GM18870 (cell line): ENCODE data around the gene GORAB.
A peak's percentile ranks its signal among the peaks of the same experiment; 100 is the strongest.

Source experiments
- ATAC-seq: cut with Tn5 transposase; IDR thresholded peaks from one replicate; pipeline ENCODE4 v1.9.1; 2021; ENCODE audit warnings: moderate library complexity; ENCODE audit not compliant: unreplicated experiment

Gene GORAB, protein sequence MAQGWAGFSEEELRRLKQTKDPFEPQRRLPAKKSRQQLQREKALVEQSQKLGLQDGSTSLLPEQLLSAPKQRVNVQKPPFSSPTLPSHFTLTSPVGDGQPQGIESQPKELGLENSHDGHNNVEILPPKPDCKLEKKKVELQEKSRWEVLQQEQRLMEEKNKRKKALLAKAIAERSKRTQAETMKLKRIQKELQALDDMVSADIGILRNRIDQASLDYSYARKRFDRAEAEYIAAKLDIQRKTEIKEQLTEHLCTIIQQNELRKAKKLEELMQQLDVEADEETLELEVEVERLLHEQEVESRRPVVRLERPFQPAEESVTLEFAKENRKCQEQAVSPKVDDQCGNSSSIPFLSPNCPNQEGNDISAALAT

DNA sequence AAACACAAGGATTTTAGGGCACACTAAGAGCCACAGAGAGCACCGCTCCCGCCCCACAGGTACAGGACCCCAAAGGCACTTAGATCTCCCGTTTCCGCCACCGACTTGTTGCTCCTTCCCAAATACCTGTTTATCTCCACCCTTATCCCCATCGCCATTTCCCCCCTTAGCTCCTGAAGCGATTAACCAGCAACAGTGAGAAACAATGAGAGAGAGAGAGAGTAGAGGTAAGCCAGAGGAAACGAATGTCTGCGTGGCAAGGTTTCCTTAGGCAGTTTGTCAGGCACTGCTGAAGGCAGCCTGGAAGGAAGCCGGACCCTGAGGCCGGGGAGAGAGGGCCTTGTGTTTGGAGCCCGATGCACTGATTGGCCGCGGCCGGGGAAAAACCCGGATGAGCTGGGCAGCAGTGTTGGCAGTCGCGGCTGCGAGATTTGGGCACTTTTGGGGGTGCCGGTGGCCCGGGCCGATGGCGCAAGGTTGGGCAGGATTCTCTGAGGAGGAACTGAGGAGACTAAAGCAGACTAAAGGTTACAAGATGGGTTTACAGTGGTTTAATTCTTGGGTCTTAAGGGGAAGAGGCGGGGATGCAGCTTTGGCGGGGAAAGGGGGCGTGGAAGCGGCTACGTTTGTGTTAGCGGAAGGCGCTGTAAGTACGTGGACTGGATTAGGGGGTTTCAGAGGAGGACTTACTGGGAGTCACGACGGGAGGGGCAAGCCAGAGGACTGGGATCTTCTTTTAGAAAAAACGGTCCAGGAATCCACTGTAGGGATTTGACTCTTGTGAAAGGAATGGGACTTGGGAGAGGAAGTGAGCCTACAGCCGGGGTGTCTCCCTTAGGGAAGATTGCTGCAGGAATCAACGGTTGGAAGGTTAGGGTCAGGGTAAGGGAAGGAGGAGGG is at the start of gene GORAB:
GORAB (plus strand) TSS at position 409 of the 900 bp plus-strand sequence; CDS start at position 467, 58 bp downstream.
- ATAC-seq = peak; percentile 91

DNA sequence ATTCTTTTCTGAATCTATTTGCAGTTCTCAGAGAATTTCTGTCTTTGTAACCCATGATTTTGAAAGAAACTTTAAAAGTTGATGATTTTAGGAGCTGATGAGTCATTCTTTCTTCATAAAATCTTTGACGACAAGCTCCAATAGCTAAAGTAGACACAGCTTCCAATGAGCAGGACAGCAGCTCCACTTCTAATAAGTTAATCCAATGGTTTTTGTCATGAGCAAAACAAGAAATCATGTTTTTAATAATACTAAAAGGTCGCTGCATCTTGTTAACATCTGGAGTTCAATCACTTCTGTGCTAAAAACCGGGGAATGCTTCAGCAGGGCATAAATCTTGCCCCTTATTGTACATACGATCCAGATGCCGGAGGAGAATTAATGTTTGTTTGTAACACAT is 48.9 kb upstream of the GORAB start:
- ATAC-seq = no peak

DNA sequence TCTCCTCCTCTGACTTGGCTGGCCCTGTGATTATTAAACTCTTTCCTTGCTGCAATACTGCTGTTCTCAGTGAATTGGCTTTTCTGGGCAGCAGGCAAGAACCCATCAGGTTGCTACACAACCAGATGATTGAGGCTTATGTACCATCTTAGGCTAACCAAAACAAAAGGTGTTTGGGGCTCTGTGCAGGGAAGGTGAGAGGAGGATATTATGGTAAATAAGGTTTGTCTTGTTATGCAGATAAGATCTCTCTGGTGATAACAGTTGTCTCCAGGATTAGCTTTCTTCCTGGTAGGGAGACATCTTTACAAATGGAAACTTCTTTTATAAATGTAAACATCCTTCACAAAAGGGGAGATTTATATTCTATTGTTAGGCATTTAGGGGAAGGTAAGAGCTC is 44.5 kb upstream of the GORAB start:
- ATAC-seq = no peak

DNA sequence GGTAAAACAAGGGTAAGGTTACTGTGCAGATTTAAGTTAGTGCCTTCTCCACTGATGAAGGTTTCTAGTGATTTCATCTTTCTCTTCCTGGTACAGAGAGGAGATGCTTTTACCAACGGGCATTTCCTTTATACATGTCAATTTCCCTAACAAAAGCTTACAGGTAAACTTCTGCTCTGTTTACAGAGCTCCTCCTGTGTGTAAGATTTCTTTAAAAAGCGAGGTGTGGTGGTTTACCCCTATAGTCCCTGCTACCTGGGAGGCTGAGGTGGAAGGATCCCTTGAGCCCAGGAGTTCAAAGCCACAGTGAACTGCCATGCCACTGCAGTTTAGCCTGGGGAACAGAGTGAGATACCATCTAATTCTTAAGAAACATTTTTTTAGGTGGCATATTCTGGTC is 40.7 kb upstream of the GORAB start:
- no peak for ATAC-seq

DNA sequence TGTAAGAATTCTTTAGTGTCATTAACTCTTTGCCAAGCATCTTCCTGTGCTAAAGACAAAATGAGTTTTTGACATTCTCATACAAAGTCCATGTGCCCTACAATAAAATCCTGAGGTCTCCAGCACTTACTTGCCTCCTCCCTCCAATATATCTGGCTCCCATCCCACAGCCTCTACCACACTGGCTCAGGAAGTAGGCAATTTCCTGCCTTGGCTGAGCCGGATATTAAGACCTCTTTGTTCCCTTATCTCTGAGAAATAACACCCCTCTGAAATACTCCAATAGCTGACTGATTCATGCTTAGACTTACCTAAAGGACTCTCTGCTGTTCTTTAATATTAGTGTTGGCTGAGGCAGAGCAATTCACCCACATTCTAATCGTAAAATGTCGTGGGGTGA is 37.6 kb upstream of the GORAB start:
- no peak for ATAC-seq

DNA sequence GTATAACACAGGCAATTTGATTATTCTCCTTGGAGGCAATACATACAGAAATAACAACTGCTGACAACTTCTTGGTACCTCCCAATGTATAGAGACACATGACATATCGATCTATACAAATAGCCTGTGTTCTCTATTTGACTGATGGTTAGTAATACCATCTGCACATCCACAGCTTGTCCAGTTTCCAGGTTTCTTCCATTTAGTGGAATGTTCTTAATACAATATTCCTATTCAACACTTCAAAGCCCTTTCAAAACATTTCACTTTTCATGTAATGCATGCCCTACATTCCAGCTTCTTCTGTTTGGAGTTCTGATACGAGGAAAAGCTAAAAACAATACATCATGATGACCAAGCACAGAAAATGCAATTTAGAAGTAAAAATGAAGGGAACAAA is 37.0 kb upstream of the GORAB start:
- ATAC-seq = no peak

DNA sequence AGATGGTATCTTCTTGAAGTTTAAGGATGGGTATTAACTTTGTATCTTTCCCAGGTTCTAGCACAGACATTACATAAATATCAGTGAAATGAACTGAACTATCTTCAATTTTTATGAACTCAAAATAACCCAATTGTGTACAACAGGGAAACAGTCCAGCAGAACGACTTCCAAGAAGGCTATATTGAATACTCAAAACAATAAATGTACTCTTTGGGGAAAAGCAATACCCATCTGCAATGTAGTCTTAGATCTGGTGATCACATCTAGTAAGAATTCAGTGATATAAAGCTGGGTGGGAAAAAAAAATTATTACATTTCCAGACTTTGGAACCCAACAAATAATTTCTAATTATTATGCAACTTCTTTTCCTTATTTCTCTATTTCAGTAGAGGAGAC is 33.1 kb upstream of the GORAB start:
- ATAC-seq = no peak

DNA sequence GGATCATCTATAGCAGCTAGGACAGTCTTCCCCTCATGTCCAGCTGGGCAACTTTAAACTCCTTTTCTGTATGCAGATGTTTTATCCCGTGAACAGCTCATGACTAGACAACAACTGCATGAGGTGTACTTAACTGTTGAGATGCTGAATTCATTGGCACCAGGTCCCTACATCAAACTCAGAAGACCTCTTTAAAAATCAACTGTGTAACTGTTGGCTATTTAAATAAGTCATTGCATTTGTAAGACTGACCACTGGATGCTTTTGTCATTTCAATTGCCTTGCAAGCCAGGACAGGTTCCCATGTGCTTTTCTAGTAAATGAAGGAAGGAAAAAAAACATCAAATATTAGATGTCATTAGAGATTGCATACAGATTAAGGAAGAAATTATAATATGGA is 28.3 kb upstream of the GORAB start:
- ATAC-seq = no peak

DNA sequence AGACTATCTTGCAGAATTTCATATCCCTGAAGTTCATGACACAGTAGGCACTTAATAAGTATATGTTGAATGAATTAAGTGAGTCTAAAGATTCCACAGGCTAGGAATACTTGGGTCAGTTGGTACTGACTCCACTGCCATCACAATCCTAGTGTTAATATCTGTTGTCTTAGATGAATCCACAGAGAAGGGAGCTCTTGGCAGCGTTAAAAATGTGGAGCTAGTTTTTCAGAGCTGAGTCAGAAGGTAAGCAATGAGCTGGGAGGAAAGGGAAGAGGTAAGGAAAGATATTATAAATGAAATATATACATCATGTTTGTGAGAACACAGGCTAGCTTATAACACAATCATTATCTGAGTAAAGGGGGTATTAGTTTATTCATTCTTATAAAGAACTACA is 21.8 kb upstream of the GORAB start:
- ATAC-seq = no peak

DNA sequence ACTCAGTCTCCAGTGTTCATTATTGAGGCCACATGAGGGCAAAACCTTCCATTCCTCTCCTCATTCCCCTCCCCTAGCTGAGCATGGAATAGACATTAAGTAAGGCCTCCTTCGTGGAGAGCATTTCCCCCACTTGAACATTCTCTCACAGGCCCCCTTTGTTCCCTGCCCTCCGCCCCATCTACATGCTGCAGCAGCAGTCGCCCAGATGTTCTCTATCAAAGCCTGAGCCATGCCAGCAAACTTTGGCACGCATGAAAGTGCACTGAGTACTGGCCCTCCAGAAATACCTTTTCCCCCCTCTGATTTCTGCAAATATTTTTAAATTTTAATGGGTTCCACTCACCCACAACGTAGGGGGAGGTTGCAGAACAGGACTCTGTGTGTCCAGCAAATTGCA is 20.9 kb upstream of the GORAB start:
- no peak for ATAC-seq

DNA sequence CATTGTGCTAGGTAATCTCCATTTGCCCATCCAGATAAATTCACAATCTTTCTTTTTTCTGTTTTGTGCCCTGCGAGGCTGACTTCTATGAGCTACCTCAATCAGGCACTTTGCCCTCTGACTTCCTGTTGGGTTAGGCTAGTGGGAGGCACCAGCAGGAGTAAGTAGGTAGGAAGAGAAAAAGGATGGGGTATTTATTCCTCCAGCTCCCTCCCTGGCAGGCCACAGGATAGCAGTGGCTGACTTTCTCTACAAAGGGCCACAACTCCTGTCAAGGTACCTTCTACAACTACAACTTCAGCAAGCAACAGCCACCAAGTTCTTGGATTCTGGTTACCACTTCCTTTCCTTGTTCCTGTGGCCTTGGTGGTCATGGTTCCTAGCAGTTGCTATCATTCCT is 18.8 kb upstream of the GORAB start:
- no peak for ATAC-seq

DNA sequence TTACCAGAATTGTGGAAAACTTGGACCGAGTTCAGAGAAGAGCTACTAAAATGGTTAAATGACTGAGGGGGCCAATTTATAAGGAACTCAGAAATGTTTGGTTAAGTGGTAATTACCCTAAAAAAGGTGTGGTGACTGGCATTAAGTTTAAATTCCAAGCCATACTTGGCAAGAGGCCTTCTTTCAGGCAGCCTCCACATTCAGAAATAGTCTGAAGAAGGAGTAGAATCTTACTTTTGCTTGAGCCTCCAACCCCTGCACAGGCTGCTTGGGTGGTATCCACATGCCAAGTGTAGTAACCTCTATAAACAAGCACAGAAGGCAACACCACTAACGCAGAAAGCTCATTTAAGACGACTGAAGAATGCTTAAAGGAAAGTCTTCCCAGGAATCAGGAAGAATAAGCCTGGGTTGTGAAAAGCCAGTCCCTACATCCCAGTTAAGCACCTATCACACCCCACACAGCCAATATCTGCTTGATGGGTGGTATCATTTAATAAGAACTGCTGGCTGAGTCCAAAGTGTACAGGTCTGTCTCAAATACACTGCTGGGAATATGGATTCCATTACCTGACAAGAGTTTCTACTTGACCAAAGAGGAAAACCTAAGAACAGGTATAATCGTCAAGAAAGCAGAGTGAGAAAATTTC is 13.7 kb upstream of the GORAB start:
- ATAC-seq = no peak

DNA sequence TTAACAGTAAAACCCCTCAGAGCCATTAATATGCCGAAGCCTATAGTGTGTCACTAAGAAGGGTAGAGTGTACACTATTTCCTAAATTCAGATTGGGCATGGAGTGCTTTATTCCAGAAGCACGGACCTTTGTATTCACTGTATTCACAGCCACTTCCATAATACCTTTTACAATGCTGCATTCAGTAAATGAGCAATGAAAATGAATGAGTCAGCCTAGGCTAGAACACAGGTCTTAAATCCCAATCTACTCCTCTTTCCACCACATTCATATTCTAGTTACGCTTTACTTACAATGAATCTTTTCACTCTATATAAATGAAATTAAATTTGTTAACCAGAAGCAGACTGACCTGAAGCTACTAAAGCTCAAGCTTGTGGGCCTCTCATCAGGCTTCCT is 13.0 kb upstream of the GORAB start:
- no peak for ATAC-seq

DNA sequence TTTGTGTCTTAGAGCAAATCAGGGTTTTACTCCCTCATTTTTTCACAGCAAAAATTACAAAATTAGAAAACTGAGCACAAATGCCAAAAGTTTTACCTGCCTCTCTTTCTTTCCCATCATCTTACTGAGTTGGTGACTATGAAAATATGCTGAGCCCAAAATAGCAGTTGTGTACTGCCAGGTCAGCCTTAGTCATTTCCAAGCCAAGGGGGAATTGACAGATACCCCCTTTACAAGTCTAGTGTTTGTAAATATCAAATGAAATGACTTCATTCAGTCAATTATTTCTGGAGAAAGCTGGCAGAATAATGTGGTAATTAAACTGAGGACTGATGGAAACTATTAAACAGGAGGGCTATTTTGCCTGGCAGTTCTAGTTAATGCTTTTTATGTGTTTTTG is 11.4 kb upstream of the GORAB start:
- no peak for ATAC-seq

DNA sequence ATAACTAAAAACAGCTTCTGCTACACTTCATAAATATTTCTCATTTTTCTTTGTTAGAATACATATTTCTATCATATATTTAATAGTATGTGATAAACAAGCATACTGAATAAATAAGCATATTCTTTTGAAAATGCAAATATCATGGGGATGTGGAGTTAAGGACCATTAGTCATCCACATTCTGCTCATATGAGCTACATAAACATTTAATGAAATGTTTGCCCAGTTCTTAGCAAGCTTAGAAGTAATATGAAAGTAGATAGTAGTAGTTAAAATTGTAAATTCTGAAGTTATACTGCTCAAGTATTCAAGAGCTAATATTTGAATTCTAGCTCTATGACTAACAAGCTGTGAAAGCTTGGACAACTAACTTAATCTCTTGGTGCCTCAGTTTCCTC is 10.1 kb upstream of the GORAB start:
- ATAC-seq = no peak

DNA sequence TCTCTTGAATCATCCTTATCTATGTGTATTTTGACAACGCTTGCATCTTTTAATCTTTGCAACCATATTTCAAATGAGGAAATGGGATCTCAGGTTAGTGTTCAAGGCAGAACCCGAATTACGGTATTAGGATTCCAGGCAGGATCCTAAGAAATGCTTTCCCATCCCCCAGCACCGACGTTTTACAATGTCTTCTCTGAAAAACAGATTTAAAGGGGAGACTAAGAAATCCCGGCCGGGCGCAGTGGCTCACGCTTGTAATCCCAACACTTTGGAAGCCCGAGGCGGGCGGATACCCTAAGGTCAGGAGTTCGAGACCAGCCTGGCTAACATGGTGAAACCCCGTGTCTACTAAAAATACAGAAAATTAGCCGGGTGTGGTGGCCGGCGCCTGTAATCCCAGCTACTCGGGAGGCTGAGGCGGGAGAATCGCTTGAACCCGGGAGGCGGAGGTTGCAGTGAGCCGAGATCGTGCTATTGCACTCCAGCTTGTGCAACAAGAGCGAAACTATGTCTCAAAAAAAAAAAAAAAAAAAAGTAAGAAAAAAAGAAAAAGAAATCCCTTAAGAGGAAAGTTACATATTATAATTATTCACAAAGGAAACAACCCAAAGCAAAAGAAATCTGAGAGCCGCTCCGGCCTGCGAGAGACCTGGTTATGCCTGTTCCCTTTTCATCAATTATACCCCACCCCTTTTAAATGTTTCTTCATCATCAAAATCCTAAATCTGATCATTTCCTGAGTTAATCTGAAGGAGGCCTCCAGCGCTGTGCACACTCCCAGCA is 801 bp upstream of the GORAB start:
- peak; percentile 22 for ATAC-seq

DNA sequence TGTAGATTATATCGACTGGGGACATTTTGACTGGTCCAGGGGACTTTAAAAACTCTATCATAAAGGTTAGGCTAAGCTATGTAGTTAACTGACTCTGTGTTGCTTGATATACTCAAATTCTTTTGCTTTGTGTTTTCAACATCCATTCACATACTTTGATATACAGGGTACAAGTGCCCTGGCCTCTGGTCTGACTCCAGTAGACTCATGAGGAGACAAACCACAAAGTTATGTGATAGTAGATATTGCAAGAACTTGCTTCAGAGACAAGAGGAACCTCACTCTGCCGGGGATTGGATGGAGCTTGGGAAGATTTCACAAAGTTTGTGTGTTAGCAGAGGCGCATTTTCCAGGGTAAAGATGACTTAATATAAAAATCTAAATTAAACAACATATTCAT is 1.3 kb downstream of the GORAB start:
- no peak for ATAC-seq

DNA sequence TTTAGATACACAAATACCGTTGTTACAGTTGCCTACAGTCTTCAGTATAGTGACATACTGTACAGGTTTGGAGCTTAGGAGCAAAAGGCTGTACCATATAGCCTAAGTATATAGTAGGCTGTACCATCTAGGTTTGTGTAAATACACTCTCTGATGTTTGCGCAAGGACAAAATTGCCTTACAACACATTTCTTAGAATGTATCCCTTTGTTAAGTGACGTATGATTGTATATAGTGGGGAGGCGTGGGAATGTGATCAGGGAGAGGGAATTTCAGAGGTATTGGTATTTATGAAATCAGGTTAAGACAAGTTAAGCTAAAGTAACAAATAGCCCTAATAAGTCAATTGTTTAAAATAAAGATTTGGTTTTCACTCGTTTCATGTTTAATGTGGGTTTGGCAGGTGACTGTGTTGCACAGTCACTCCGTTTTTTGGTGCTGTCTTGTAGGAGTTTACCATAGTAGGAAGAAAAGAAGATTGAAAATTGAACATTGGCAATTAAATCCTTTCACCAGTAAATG is 2.7 kb downstream of the GORAB start:
- ATAC-seq = no peak

DNA sequence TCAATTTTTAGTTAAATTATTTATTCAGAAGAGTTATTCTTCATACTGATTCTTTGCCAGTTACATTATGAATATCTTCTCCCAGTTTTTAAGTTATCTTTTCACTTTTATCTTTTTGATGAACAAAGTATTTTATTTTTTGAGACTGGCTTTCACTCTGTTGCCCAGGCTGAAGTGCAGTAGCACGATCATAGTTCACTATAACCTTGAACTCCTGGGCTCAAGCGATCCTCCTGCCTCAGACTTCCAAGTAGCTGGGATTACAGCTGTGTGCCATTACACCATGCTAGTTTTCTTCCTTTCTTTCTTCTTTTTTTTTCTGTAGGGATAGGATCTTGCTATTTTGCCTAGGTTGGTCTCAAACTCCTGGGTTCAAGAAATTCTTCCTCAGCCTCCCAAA is 3.5 kb downstream of the GORAB start:
- no peak for ATAC-seq

DNA sequence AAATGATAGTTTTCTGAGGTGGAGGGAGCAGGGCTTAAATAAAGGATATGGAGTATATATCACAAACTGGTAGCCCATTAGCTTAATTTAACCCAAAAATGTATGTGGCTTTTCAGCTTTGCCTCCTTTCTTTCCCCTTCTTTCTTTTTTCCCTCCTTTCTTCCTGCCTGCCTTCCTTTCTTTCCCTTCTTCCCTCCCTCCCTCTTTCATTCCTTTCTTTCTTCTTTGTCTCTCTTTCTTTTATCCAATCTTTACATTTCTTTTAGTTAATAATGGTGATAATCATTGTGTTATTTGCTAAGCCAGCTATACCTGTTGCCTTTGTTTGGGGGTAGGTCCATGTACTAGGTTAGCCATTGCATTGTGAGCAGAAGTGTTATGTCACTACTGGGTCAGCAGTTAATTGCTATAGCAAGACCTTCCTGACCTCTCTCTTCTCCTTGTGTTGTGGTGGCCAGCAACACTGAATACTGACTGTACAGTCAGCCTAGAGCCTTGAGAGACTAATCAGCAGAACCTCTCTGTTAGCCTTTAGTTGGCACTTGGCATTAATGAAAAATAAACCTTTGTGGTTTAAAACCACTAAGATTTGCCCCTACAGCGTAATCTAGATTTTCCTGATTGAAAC is 5.1 kb downstream of the GORAB start:
- ATAC-seq = no peak
